Activated CD8-positive, alpha-beta memory T cell treated with anti-CD3 and anti-CD28 coated beads for 24 hours (primary cell): ENCODE results near the gene MAST2.
"Not testable (repeated sequence)": the region's sequence is repeated elsewhere in the genome, so short reads cannot be mapped to it uniquely, and the experiment has no call there.

Experiments
- DNase-seq: peaks from one replicate; pipeline ENCODE4 v3.0.0-alpha.2; 2020

The MAST2 gene

DNA sequence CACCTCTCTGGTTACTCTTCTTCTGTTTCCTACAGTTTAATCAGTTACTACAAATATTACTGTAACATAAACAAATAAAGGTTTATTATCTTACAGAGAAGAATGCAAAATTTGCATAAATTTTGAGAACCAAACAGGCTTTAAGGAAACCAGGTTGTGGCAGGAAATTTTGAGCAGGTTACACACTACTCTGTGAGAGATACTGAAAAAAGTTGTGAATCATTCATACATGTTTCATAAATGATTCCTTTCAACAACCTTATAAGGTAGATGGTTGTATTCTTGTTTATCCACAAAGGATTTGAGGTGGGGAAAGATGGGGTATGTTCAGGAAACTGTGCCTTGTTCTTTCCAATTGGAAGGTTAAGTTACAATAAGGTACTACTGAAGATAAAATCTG is 58.6 kb downstream of the MAST2 start:
- no peak for DNase-seq

DNA sequence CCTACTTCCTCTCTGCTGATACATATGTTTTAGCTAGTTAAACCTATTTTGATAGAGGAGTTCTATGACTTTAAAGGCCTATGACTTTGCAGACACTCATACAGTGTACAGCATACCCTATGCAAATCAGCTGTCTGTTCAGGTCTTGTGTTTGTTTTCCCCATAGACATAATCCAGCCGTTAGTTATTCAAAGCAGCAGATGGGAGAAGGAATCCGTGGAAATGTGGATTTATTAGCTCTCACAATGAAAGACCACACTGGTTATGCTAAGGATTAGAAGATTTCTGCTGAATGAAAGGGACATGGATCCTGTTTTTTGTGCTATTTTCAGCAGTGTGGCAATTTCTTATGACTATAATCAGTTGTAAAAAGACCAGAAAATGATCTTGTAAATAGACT is 59.8 kb downstream of the MAST2 start:
- no peak for DNase-seq

DNA sequence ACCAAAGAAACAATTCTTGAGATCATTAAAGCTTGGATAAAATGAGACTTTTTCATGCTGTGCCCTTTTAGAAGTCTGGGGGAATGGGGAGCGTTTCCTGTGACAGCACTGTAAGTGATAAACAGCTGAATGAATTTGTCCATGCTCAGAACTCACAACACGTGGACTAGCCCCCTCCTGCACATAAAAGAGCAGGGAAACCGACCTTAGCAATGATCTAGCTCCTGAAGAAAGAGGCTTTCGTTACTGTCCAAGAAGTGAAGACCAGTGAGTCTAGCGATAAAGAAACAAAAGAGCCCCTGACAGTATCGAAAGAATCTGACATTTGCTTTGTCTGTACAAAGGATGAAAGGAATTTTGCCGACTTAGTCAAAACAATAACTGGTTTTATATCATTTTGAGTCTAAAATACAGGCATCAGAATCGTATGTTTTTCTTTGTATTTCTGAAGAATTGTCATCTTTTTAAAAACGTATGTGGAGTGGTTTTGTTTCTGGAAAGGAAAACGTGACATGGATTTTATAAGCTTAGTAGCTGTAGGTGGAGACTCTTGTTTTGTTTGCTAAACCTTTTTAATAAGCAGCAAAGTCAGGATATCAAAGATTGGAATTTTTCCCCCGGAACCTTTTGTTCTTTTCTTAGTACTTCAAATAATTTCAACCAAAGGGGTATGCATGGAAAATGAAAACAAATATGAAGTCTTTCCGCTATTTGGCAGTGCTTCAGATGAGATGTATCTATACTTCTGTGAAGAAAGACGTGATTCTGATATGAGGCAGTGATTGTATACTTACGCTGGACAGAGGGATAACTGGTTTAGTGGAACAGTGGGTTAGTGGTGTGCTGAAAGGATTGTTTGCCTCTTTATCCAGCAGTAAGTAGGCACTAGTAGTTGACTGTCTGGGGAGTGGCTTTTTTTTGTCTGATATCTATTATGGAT is 61.0 kb downstream of the MAST2 start:
- DNase-seq = no peak

DNA sequence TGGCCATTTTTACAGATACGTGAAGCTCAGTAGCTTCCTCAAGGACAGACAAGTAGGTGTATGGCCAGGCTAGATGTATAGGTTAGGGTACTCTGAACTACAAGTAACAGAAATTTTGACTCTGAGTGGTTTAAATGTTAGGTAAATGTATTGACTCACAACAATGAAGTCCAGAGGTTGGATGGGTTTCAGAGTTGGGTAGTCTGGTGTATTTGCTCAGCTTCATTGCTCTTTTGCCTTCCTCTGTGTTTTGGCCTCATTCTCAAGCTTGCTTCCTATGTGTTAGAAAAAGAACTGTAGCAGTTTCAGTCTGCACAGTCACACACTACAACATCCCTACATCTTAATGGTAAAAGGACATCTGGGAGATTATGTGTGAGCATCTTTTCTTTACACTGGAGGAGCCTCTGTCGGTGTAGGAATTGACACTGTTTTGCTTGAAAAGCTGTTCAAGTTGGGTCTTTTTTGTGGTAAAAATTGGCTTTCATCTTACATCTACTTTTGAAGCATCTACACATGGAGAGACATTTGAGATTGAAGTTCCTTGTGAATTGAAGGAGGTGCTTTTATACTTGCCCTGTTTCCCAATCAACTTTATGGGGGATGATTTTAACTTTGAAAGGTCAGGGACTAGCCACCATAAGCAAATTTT is 64.4 kb downstream of the MAST2 start:
- no peak for DNase-seq

DNA sequence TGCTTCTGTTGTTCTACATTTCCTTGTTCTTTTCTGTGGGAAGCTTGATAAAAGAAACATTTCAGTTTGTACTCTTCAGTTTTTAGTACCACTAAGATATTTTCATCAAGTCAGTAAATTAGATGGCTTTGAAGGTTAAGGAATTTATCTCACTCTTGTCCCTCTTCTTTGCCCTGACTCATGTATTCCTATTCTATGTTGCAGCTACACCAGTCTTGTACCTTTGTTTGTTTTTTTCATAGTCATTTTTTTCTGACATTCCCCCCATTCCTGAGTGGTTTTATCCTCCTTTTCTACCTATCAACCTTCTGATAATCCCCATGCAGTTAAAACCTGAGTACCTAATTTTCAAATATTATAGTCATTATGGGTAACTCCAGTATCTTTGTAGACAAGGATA is 65.4 kb downstream of the MAST2 start:
- DNase-seq = no peak

DNA sequence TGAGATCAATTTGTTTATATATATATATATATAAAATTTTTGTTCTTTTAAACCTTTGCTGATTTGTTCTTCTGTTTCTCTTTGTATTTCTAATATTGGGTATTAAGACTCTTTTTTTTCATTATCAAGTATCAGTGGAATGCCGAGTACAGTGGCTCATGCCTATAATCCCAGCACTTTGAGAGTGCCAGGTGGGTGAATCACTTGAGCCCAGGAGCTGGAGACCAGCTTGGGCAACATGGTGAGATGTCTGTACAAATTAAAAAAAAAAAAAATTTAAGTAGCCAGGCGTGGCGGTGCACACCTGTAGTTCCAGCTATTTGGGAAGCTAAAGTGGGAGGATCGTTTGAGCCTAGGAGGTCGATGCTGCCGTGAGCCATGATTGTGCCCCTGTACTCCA is 67.1 kb downstream of the MAST2 start:
- DNase-seq = no peak

DNA sequence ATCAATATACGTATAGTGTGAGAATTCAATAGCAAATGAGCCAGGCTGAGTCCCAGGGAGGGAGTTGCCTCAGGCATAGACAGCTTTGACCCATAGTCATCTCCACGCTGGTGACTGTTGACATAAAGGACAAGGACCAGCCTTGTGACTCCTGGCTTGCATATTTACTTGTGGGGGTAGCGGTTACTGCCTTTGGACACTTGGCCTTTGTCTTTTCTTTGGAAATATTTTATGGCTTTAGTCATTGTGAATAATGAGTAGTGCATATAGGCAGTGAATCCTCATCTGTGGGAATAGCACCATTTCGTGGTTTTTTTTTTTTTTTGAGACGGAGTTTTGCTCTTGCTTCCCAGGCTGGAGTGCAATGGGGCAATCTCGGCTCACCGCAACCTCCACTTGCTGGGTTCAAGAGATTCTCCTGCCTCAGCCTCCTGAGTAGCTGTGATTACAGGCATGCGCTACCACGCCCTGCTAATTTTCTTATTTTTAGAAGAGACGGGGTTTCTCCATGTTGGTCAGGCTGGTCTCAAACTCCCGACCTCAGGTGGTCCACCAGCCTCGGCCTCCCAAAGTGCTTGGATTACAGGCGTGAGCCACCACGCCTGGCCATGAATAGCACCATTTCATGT is 68.9 kb downstream of the MAST2 start:
- not testable (repeated sequence) for DNase-seq

DNA sequence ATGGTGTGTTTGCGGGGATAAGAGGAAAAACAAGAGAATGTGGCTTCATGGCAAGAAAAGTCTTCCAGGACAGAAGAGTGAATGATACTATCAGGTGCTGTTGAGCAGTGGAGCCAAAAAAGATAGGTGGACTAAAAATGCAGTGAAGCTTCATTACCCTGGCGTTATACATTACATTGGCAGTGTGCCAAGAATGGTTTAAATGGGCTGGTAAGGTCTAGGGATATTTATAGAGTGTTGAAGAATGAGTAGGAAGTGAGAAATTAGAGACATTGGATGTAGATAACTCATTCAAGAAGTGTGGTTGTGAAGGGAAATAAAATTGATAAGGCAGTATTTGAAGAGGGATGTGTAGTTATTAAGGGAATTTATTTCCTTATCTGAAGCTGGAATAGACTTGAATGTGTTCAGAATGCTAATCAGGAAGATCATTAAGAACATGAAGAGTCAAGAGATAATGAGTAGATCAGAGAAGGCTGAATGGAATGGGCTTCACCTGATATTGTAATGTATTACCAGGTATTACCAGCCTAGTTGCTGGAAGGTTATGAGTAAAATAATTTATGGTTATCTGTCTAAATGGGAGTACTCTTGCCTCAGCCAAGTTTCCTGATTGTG is 72.7 kb downstream of the MAST2 start:
- no peak for DNase-seq

DNA sequence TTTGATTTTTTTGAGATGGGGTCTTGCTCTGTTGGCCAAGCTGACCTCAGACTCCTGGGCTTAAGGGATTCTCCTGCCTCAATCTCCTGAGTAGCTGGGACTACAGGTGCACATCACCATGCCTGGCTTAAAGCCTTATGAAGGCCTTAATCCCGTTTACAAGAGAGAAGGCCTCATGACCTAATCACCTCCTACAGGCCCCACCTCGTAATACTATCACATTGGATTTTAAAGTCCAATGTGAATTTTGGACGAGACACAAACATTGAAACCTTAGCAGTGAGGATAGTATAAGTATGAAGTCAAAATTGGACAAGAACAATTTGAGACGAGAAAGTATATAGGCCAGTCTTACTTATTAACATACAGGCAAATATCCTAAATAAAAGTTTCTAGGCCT is 73.9 kb downstream of the MAST2 start:
- no peak for DNase-seq

DNA sequence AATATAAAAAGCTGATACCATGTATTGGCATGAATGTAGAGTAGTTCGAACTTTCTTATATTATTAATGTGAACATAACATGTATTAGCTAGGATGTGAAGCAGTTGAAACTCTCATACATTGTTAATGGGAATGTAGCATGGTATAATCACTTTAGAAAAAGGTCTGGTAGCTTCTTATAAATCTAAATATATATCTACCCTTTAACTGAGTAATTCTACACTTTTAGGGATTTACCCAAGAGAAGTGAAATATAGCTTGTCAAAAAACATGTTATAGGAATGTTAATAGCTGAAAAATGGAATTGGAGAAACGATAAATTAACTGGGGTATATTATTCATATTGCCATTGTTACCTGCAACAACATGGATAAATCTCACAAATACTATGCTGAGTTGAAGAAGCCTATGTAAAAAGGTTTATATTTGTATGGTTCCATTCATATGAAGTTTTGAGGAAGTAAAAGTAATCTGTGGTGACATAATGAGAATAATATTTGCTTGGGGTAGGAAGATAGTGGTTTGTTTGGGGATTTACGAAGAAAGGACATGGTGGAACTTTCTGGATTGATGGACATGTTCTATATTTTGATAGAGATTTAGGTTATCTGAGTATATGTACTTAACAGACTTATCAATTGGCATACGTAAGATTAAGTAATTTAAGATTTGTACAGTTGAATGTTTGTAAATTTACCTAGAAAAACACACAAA is 76.6 kb downstream of the MAST2 start:
- DNase-seq = no peak

DNA sequence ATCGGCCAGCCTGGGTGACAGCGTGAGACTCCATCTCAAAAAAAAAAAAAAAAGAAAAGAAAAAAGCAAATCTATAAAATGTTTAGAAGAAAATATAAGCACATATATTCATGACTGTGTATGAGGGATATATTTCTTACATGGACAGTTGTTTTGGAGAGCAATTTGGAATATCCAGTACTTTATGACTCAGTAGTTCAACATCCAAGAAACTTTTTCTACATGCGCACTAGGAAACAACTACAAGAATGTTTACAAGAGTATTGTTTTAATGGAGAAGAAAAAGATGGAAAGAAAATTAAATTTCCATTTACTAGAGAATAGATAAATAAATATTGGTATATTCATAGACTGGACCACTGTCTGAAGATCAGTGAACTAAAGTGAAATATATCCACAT is 77.5 kb downstream of the MAST2 start:
- no peak for DNase-seq

DNA sequence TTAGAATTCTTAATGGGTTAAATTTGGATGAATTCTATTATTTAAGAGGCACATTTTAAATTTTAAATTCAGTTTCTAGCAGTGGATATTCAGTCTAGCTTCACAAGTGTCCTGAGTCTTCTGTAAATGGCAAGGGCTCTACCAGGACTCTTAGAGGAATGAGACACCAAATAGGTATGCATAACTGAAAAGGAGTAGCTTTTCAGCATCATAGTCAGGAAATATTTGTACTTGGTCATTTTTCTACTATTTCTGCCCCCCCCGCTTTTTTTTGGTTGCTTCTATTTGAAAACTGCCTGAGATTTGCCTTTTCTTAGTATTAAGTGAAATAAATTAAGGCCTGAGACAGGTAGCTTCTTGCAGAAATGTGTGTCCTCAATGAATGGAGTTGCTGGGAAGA is 80.2 kb downstream of the MAST2 start:
- DNase-seq = no peak

DNA sequence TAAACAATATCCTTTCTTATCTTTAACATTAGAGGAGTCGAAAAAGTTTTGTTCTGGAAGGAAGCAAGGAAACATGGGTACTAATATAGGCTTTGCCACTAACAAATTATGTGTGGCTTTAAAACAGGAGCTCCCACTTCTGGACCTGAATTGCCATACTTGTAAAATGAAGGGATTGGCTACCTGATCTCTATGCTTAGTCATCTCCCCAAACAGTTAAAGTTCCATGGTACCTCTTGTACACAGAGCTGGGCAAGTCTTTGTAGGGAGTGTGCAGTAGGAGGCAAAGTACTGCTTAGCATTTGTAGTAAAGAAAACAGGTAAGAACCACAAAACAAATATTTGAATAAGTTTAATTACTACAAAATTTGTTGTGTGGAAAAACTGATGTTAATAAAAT is 81.3 kb downstream of the MAST2 start:
- DNase-seq = no peak

DNA sequence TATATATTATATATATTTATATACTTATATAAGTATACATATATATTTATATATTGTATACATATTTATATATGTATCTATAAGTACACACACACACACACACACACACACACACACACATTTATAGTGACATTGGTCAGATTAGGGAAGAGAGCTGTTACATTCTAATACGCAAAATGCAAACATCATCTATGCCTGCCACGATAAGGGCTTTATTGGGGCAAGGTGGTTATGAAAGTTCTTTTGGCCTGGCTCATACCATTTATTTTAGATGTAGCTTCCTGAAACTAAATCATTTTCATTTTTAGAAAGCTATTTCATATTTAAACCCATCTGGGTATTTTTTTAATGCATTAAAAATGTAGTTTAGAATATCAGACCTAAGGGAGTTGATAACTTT is 82.8 kb downstream of the MAST2 start:
- DNase-seq = no peak

DNA sequence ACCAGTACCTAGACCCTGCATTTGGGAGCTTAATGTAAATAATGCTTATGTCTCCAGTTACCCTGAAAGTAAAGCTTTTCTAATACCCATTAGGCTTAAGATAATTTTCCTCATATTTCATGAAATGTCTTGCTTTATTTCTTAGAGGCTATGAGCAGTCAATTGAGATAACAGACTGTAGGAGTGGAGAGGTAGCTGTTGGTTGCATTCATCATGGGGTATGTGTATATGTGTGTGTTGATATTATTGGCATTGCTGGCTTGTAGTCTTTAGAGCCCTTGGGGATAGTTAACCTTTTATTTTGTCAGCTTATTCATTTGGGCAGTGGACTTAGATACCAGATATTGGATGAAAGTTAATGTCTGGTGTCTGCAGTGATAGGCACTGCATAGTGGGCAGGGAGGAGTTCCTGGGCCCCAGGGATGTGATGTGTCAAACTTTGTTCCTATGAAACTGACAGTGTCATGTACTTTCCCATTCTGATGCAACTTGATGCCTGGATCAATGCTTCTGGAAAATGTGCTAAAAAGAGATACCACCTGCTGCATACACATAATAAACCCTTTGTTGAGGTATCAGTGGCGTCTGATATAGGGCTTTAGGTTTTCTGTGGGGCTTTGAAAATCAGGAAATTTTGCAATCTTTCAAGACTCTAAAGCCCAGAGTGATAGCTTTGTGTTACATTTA is 83.9 kb downstream of the MAST2 start:
- DNase-seq = no peak

DNA sequence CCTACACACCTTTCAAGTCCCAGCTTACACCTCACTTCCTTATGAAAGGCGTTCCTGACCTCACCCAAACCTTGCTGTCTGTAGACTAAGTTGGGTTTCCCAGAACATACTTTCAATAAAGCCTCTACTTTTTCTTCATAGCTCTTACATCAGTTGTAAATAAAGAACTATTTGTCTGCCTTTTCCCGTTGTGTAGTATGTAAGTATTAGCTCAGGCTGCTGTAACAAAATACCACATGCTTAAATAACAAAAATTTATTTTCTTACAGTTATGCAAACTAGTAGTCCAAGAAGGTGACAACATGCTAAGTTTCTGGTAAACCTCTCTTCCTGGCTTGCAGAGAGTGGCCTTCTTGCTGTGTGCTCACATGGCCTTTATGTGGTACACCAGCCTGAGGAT is 86.7 kb downstream of the MAST2 start:
- no peak for DNase-seq

DNA sequence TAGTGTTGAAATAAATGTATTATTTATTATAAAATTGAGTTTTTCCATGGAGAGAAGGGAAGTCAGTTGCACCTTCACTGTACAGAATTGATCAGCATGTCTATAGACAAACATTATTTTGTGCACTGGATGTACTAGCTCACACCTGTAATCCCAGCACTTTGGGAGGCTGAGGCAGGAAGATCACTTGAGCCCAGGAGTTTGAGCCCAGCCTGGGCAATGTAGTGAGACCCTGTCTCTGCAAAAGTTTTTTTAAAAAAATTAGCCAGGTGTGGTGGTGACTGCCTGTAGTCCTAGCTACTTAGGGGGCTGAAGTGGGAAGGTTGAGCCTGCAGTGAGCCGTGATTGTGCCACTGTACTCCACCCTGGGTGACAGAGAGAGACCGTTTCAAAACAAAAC is 87.7 kb downstream of the MAST2 start:
- no peak for DNase-seq

DNA sequence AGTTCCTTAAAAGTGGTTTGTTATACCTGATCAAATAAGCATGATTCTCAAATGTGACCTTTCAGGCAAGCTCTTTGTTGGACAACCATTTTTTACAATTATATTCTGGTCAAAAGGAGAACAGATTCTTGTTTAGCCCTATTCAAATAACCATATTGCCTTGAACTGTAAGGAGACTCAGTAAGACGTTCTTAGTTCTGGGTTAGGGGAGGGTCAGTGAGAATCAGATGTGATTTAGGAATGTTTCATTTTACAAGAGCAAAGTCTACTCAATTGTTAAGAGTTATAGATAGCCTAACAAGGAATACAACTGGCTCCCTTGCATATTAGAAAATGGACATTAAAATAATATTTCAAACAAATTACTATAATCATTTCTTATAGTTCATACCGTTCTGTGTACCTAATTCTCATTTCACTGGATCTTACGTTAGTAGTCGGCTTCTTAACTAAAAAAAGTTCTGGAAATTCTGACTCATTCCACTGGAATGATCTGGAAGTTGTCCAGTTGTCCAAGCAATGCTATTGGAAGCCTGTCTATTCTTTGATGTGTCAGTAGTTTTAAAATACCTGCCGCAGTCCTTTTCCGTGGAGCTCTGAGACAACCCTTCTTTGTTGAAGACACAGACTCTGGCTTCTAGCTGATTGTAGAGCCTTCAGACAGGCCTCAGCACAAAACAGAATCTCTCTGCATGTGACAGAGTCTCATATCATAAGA is 88.8 kb downstream of the MAST2 start:
- DNase-seq = no peak

DNA sequence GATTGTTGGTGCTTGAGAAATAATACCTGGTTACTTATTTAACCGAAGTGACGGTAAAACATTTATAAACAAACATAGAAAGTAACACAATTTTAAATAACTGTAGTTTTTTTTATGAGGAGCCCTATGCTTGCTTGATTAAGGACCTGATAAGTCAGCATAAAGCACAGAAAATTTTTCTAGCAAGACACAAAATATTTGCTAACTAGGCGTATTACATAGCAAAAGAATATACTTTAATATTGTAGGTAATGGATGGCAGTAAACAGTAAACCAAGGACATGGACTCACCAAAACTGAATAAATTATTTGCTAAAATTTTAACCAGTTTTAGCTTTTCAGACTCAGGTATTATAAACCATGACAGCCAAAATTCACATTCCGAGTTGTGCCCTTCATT is 90.9 kb downstream of the MAST2 start:
- DNase-seq = no peak

DNA sequence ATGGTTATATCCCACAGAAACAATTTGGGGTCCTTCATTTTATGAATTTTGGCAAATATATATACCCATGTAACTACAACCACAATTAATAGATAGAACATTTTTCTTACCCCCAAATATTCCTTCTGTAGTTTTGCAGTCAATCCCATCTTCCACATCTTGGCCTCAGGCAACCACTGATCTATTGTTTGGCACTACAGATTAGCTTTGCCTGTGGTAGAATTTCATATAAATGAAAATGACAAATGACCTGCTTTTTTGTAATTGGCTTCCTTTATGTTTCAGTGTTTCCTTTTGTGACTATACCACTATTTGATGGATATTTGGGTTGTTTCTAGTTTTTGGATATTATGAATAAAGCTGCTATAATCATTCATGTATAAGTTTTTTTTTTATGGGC is 91.5 kb downstream of the MAST2 start:
- no peak for DNase-seq

DNA sequence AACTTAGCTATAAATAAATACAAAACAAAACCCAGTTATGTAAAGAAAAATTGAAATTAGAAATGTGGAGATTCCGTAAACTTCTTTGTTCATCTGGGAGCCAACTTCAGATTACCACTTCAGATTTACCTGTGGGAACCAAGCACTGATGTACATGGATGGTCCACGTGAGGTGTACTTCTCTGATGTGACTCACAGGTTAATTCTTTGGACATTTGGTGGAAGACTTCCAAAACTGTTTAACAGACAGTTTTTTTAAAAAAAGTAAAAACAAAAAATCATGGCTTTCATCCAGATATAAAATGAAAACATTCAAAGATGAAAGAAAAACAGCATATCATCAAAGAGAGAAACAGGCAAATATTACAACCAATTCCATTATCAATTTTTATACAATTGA is 92.0 kb downstream of the MAST2 start:
- DNase-seq = no peak

DNA sequence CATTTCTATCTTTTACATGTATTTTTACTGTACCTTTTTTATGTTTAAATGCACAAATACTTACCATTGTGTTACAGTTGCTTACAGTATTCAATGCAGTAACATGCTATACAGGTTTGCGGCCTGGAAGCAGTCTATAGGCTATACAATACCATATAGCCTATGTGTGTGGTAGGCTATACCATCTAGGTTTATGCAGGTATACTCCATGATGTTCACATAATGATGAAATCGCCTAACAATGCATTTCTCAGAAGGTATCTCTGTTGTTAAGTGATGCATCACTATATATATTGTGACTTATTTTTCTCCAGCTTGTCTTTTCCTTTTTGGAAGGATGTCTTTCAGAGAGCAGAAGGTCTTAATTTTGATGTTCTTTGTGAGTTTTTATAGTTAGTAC is 103.5 kb downstream of the MAST2 start:
- no peak for DNase-seq
